SW 1271 (cell line): Measurements from ENCODE around the gene SPEF1.

Source experiments
- DNase-seq, 2 experiments: peaks; one replicate each; lab custom pipeline; 2025; lab: John Stamatoyannopoulos, UW

SPEF1 gene

GRCh38 chr20:3748073-3748472 is 33.2 kb downstream of the SPEF1 start:
- no peak for DNase-seq

GRCh38 chr20:3747471-3747870 is 33.8 kb downstream of the SPEF1 start:
- DNase-seq, result no peak

GRCh38 chr20:3745686-3746173 is 35.5 kb downstream of the SPEF1 start:
- DNase-seq, result no peak

- peak in 1 of 2 experiments; percentile 18 for DNase-seq
Measured at GRCh38 chr20:3744806-3745685, 36.2 kb downstream of the SPEF1 start.

GRCh38 chr20:3744037-3744436 is 37.2 kb downstream of the SPEF1 start:
- DNase-seq, result no peak

GRCh38 chr20:3743251-3743650 is 38.0 kb downstream of the SPEF1 start:
- DNase-seq, result no peak

- no peak for DNase-seq
Measured at GRCh38 chr20:3741836-3742458, 39.3 kb downstream of the SPEF1 start.

- DNase-seq, result no peak
Measured at GRCh38 chr20:3740615-3741301, 40.5 kb downstream of the SPEF1 start.

GRCh38 chr20:3739926-3740451 is 41.3 kb downstream of the SPEF1 start:
- DNase-seq, result no peak

GRCh38 chr20:3739054-3739925 is 42.0 kb downstream of the SPEF1 start:
- DNase-seq, result no peak

- DNase-seq, result no peak
Measured at GRCh38 chr20:3738111-3739053, 42.9 kb downstream of the SPEF1 start.

- no peak for DNase-seq
Measured at GRCh38 chr20:3735768-3736167, 45.5 kb downstream of the SPEF1 start.

GRCh38 chr20:3734111-3734843 is 47.0 kb downstream of the SPEF1 start:
- DNase-seq, result no peak

GRCh38 chr20:3733119-3733995 is 47.9 kb downstream of the SPEF1 start:
- DNase-seq, result no peak

GRCh38 chr20:3732327-3733118 is 48.7 kb downstream of the SPEF1 start, which contains the start of gene HSPA12B:
TSS of gene HSPA12B (plus strand) at chr20:3732685. CDS start at chr20:3738675, 5,990 bp downstream.
- DNase-seq, result no peak

GRCh38 chr20:3731944-3732326 is 49.3 kb downstream of the SPEF1 start:
- no peak for DNase-seq

GRCh38 chr20:3730803-3731672 is 50.2 kb downstream of the SPEF1 start:
- DNase-seq, result no peak
